Measurements from ENCODE around the gene ERC2. TPM values are rescaled to one million over a fixed set of nuclear protein-coding genes. Genes with fewer than 3 reads are reported as not detected.

Gene ERC2
- total and polyA plus RNA-seq, 7 experiments from 2014 or later, result not detected

- Mint-ChIP-seq H3K4me1 (no peaks in the 10 kb centered on the region), H3K9me3 (peaks cover 0 to 13% (median 0%) of the 10 kb centered on the region in 11 donors), H3K27me3 (peaks cover 0 to 7% (median 0%) of the 10 kb centered on the region in 5 donors), H3K27ac (no peak overlapping the region), H3K36me3 (peaks cover 0 to 3% (median 0%) of the 10 kb centered on the region in 5 donors), H3K4me3 (no peak overlapping the region)
- H3K27ac ChIP-seq (ENCODE audit: low read depth, low read length), result no peak overlapping the region
- no peaks in the 10 kb centered on the region for H3K4me1 ChIP-seq (ENCODE audit: control insufficient read depth in 2 of 2, insufficient read depth in 2 of 2, low read length in 2 of 2)
- no peaks in the 10 kb centered on the region for H3K9me3 ChIP-seq (ENCODE audit: control insufficient read depth in 2 of 3, low read length in 3 of 3)
- CTCF ChIA-PET, result no interaction called here
- no peaks in the 10 kb centered on the region for H3K27me3 ChIP-seq (ENCODE audit: control insufficient read depth in 2 of 2, insufficient read depth in 2 of 2, low read length in 2 of 2)
- no peak for ATAC-seq
- H3K36me3 ChIP-seq (ENCODE audit: control insufficient read depth in 2 of 3, insufficient read depth in 3 of 3, low read length in 3 of 3), result no peaks in the 10 kb centered on the region
- POLR2A ChIA-PET, result no interaction called here
- intact Hi-C loops (cut with micrococcal nuclease), result no loop called here
- no peak overlapping the region for H3K4me3 ChIP-seq (ENCODE audit: low read length)
- no peak for DNase-seq
Observed at GRCh38 chr3:55554634-55555425, 913.4 kb downstream of the ERC2 start.

GRCh38 chr3:55551644-55552043 lies 916.6 kb downstream of the ERC2 start:
- H3K4me1 ChIP-seq (ENCODE audit: control insufficient read depth in 2 of 2, insufficient read depth in 2 of 2, low read length in 2 of 2), result no peaks in the 10 kb centered on the region
- no peak overlapping the region for H3K4me3 ChIP-seq (ENCODE audit: low read length)
- H3K27ac Mint-ChIP-seq, result no peak overlapping the region
- ATAC-seq, result no peak
- H3K27me3 ChIP-seq (ENCODE audit: control insufficient read depth in 2 of 2, insufficient read depth in 2 of 2, low read length in 2 of 2), result no peaks in the 10 kb centered on the region
- ChIA-PET POLR2A (no interaction called here), CTCF (no interaction called here)
- H3K4me3 Mint-ChIP-seq, result no peak overlapping the region
- no peak for DNase-seq
- no peaks in the 10 kb centered on the region for H3K9me3 ChIP-seq (ENCODE audit: control insufficient read depth in 2 of 3, low read length in 3 of 3)
- H3K27ac ChIP-seq (ENCODE audit: low read depth, low read length), result no peak overlapping the region
- H3K36me3 Mint-ChIP-seq, result peaks cover 0 to 3% (median 0%) of the 10 kb centered on the region in 5 donors
- H3K9me3 Mint-ChIP-seq, result peaks cover 0 to 9% (median 0%) of the 10 kb centered on the region in 11 donors
- intact Hi-C loops (cut with micrococcal nuclease), result no loop called here
- no peaks in the 10 kb centered on the region for H3K36me3 ChIP-seq (ENCODE audit: control insufficient read depth in 2 of 3, insufficient read depth in 3 of 3, low read length in 3 of 3)
- peaks cover 0 to 2% (median 0%) of the 10 kb centered on the region in 5 donors for H3K27me3 Mint-ChIP-seq
- no peaks in the 10 kb centered on the region for H3K4me1 Mint-ChIP-seq

GRCh38 chr3:55549177-55549576 lies 919.1 kb downstream of the ERC2 start:
- ChIA-PET POLR2A (no interaction called here), CTCF (no interaction called here)
- Mint-ChIP-seq H3K27me3 (peaks cover 0 to 7% (median 0%) of the 10 kb centered on the region in 5 donors), H3K4me1 (no peaks in the 10 kb centered on the region), H3K9me3 (peaks cover 0 to 13% (median 0%) of the 10 kb centered on the region in 11 donors), H3K27ac (no peak overlapping the region), H3K36me3 (peaks cover 0 to 3% (median 0%) of the 10 kb centered on the region in 5 donors), H3K4me3 (no peak overlapping the region)
- Histone ChIP-seq H3K36me3 (ENCODE audit: control insufficient read depth in 2 of 3, insufficient read depth in 3 of 3, low read length in 3 of 3) (no peaks in the 10 kb centered on the region), H3K27me3 (ENCODE audit: control insufficient read depth in 2 of 2, insufficient read depth in 2 of 2, low read length in 2 of 2) (no peaks in the 10 kb centered on the region), H3K27ac (ENCODE audit: low read depth, low read length) (no peak overlapping the region), H3K9me3 (ENCODE audit: control insufficient read depth in 2 of 3, low read length in 3 of 3) (no peaks in the 10 kb centered on the region), H3K4me1 (ENCODE audit: control insufficient read depth in 2 of 2, insufficient read depth in 2 of 2, low read length in 2 of 2) (no peaks in the 10 kb centered on the region), H3K4me3 (ENCODE audit: low read length) (no peak overlapping the region)
- intact Hi-C loops (cut with micrococcal nuclease), result no loop called here
- DNase-seq (no peak), ATAC-seq (no peak)

GRCh38 chr3:55546866-55547669 lies 921.2 kb downstream of the ERC2 start:
- peaks cover 0 to 13% (median 0%) of the 10 kb centered on the region in 11 donors for H3K9me3 Mint-ChIP-seq
- Histone ChIP-seq H3K4me3 (ENCODE audit: low read length) (no peak overlapping the region), H3K4me1 (ENCODE audit: control insufficient read depth in 2 of 2, insufficient read depth in 2 of 2, low read length in 2 of 2) (no peaks in the 10 kb centered on the region), H3K9me3 (ENCODE audit: control insufficient read depth in 2 of 3, low read length in 3 of 3) (no peaks in the 10 kb centered on the region), H3K27me3 (ENCODE audit: control insufficient read depth in 2 of 2, insufficient read depth in 2 of 2, low read length in 2 of 2) (no peaks in the 10 kb centered on the region), H3K36me3 (ENCODE audit: control insufficient read depth in 2 of 3, insufficient read depth in 3 of 3, low read length in 3 of 3) (no peaks in the 10 kb centered on the region), H3K27ac (ENCODE audit: low read depth, low read length) (no peak overlapping the region)
- no peak overlapping the region for H3K4me3 Mint-ChIP-seq
- ChIA-PET CTCF (no interaction called here), POLR2A (no interaction called here)
- no peak for DNase-seq
- H3K27ac Mint-ChIP-seq, result no peak overlapping the region
- H3K27me3 Mint-ChIP-seq, result peaks cover 0 to 7% (median 0%) of the 10 kb centered on the region in 5 donors
- intact Hi-C loops (cut with micrococcal nuclease), result no loop called here
- no peak for ATAC-seq
- no peaks in the 10 kb centered on the region for H3K36me3 Mint-ChIP-seq
- no peaks in the 10 kb centered on the region for H3K4me1 Mint-ChIP-seq

- CTCF ChIA-PET, result no interaction called here
- Mint-ChIP-seq H3K4me3 (no peak overlapping the region), H3K27me3 (peaks cover 0 to 7% (median 0%) of the 10 kb centered on the region in 5 donors), H3K4me1 (no peaks in the 10 kb centered on the region), H3K36me3 (no peaks in the 10 kb centered on the region), H3K9me3 (peaks cover 0 to 13% (median 0%) of the 10 kb centered on the region in 11 donors), H3K27ac (no peak overlapping the region)
- intact Hi-C loops (cut with micrococcal nuclease), result no loop called here
- Histone ChIP-seq H3K27me3 (ENCODE audit: control insufficient read depth in 2 of 2, insufficient read depth in 2 of 2, low read length in 2 of 2) (no peaks in the 10 kb centered on the region), H3K27ac (ENCODE audit: low read depth, low read length) (no peak overlapping the region), H3K4me3 (ENCODE audit: low read length) (no peak overlapping the region), H3K4me1 (ENCODE audit: control insufficient read depth in 2 of 2, insufficient read depth in 2 of 2, low read length in 2 of 2) (no peaks in the 10 kb centered on the region), H3K9me3 (ENCODE audit: control insufficient read depth in 2 of 3, low read length in 3 of 3) (no peaks in the 10 kb centered on the region), H3K36me3 (ENCODE audit: control insufficient read depth in 2 of 3, insufficient read depth in 3 of 3, low read length in 3 of 3) (no peaks in the 10 kb centered on the region)
- no peak for ATAC-seq
- no peak for DNase-seq
- POLR2A ChIA-PET, result no interaction called here
Observed at GRCh38 chr3:55545995-55546394, 922.3 kb downstream of the ERC2 start.

GRCh38 chr3:55544219-55544618 lies 924.0 kb downstream of the ERC2 start:
- H3K4me1 Mint-ChIP-seq, result no peaks in the 10 kb centered on the region
- no peaks in the 10 kb centered on the region for H3K27me3 ChIP-seq (ENCODE audit: control insufficient read depth in 2 of 2, insufficient read depth in 2 of 2, low read length in 2 of 2)
- peaks cover 0 to 7% (median 0%) of the 10 kb centered on the region in 5 donors for H3K27me3 Mint-ChIP-seq
- no peak overlapping the region for H3K4me3 ChIP-seq (ENCODE audit: low read length)
- no peaks in the 10 kb centered on the region for H3K36me3 Mint-ChIP-seq
- CTCF ChIA-PET, result no interaction called here
- DNase-seq (no peak), ATAC-seq (no peak)
- no peak overlapping the region for H3K4me3 Mint-ChIP-seq
- no peak overlapping the region for H3K27ac Mint-ChIP-seq
- POLR2A ChIA-PET, result no interaction called here
- intact Hi-C loops (cut with micrococcal nuclease), result no loop called here
- H3K27ac ChIP-seq (ENCODE audit: low read depth, low read length), result no peak overlapping the region
- H3K4me1 ChIP-seq (ENCODE audit: control insufficient read depth in 2 of 2, insufficient read depth in 2 of 2, low read length in 2 of 2), result no peaks in the 10 kb centered on the region
- H3K9me3 Mint-ChIP-seq, result peaks cover 0 to 13% (median 0%) of the 10 kb centered on the region in 11 donors
- H3K9me3 ChIP-seq (ENCODE audit: control insufficient read depth in 2 of 3, low read length in 3 of 3), result no peaks in the 10 kb centered on the region
- H3K36me3 ChIP-seq (ENCODE audit: control insufficient read depth in 2 of 3, insufficient read depth in 3 of 3, low read length in 3 of 3), result no peaks in the 10 kb centered on the region
